GM13977 (cell line): ENCODE data around the gene CDH26.

Experiments used
- DNase-seq: peaks from one replicate; pipeline ENCODE4 v3.0.0; 2012; ENCODE audit warnings: low spot score
- CTCF ChIP-seq: IDR thresholded peaks from 2 replicates; pipeline ENCODE4 v1.5.1; 2012; ENCODE audit warnings: mild to moderate bottlenecking, control low read depth; ENCODE audit not compliant: insufficient read depth; ENCODE audit errors: extremely low read depth, missing control alignments
- in situ Hi-C: fragments of 300-500 bp; cut with MboI; formaldehyde crosslinking; loops from one replicate; pipeline ENCODE4 v1.12.0; 2022; ENCODE audit warnings: low sequenced_read_pairs, low pct_unique_long_range_greater_than_20kb, mixed read lengths, inconsistent platforms; ENCODE audit not compliant: unreplicated experiment

CDH26 gene

DNA sequence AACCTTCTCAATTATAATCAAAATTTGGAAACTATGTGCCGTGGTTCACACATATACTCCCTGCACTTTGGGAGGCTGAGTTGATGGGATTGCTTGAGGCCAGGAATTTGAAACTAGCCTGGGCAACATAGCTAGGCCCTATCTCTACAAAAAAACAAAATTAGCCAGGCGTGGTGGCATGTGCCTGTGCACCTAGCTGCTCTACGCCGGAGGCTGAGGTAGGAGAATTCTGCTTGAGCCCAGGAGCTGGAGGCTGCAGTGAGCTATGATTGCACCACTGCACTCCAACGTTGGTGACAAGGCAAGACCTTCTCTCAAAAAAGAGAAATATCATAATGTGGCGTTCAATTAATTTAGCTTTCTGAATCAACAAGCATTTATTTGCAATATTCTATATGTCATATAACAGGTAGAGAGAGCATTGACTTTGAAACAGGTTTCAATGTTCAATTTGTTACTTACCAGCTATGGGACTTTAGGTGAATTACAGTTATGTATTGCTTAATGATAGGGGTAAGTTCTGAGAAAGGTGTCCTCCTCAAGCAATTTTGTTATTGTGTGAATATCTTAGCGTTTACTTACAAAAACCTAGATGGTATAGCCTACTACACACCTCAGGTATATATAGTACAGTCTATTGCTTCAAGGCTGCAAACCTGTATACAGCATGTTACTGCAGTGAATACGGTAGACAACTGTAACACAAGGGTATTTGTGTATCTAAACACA is 22.6 kb upstream of the CDH26 start:
- in situ Hi-C loops = no loop called here
- TF ChIP-seq CTCF = no peak
- no peak for DNase-seq

- in situ Hi-C loops = no loop called here
These were observed 21.8 kb upstream of the CDH26 start for GRCh38 chr20:59936409-59936808.

GRCh38 chr20:59937150-59937549 is 21.1 kb upstream of the CDH26 start:
- DNase-seq = no peak
- in situ Hi-C loops = no loop called here
- TF ChIP-seq CTCF = no peak

More at GRCh38 chr20:59936409-59936808, 21.8 kb upstream of the CDH26 start:
- DNase-seq = no peak
- no peak for TF ChIP-seq CTCF

GRCh38 chr20:59938221-59938620 is 20.0 kb upstream of the CDH26 start:
- in situ Hi-C loops = no loop called here
- TF ChIP-seq CTCF = no peak
- no peak for DNase-seq

GRCh38 chr20:59938696-59939051 is 19.5 kb upstream of the CDH26 start:
- no peak for TF ChIP-seq CTCF
- no peak for DNase-seq
- in situ Hi-C loops = no loop called here

DNA sequence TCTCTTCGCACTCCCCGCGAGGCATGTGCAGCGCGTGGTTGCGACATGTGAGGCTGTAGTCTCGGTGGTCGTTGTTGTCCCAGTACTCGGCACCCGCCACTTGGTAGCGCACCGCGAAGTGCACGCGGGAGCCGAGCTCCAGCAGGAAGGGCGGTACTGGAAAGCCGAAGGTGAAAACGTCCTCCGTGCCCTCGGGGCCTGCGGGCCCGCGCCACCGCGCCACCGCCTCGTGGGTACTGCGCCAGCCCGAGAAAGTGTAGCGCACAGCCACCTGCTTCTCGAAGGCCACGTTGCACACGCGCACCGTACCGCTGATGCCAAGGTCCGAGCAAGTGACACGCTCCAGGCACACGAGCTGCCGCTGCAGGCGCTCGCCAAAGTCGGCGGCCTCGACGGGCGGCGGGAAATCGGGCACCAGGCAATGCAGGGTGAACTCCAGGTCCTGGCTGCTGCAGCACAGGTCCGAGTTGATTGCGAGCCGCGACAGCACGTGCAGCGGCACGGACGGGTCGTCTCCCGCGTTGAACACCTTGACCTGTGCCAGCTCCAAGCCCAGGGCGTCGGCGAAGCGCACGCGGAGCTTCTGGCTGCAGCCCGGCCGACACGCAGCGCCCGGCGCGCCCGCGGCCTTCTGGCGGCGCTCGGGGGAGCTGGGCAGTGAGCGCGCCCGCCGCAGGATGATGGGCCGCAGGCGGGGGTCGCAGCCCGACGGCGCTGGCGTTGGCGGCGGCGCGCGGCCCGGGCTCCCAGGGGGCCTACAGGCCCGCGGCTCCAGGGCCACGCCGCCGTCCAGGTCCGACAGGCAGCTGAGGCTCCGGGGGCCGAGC is 19.0 kb upstream of the CDH26 start:
- in situ Hi-C loops = no loop called here
- DNase-seq = peak; percentile 32
- no peak for TF ChIP-seq CTCF
